HepG2 (cell line): Measurements from ENCODE around the gene B4GALT1. TPM values are rescaled to one million over a fixed set of nuclear protein-coding genes. Genes with fewer than 3 reads are reported as not detected.

ENCODE experiments used
- ATAC-seq: fragments of 200-7000 bp; cut with Tn5 transposase; 3 replicates; pipeline ENCODE4 v1.9.1; 2020; ENCODE audit warnings: mild to moderate bottlenecking, moderate library complexity
- BruUV-seq: library from RNA; stranded (reverse); fragments of 400-500 nt; replicated peaks from 2 replicates; lab custom pipeline; 2021; lab: Mats Ljungman, UMichigan
- CTCF ChIA-PET: fragments of 300-600 bp; formaldehyde crosslinking; extraction: SDS; loops from one replicate; lab custom pipeline; 2021; ENCODE audit warnings: low total read pairs, inconsistent platforms, low intra/inter-chr PET ratio; lab: Yijun Ruan, JAX
- POLR2A ChIA-PET: fragments of 350-600 bp; sonication (Branson Sonifier 250); formaldehyde crosslinking; loops from one replicate; lab custom pipeline; 2020; ENCODE audit warnings: antibody characterized with exemption, inconsistent platforms; lab: Yijun Ruan, JAX
- DNase-seq: peaks from one replicate; pipeline ENCODE4 v3.0.0-alpha.2; 2015; ENCODE audit warnings: low spot score
- FAIRE-seq: peaks from 3 replicates; lab custom pipeline; 2011; peaks lifted over from hg19 to GRCh38; lab: Jason Lieb, UNC
- H2AFZ ChIP-seq: one replicate; pipeline ENCODE4 v1.6.1; 2011; ENCODE audit warnings: low read length, inconsistent platforms
- H3K27ac ChIP-seq: fragments of 300-600 bp; 3 replicates; pipeline ENCODE4 v1.8.0; 2011; ENCODE audit warnings: mixed run types, mild to moderate bottlenecking, mixed read lengths, low read length, inconsistent platforms; ENCODE audit not compliant: insufficient read depth; ENCODE audit errors: extremely low read length
- H3K27me3 ChIP-seq, 2 experiments: fragments of 200-600 bp in 1 of 2; 2 replicates in 1 of 2; 3 replicates in 1 of 2; pipeline versions ENCODE4 v1.6.0 to v1.8.0; 2011; ENCODE audit warnings: low read length in 2 of 2, mild to moderate bottlenecking in 2 of 2, moderate library complexity in 2 of 2, inconsistent platforms in 1 of 2; ENCODE audit not compliant: insufficient read depth in 2 of 2, control insufficient read depth in 1 of 2
- H3K36me3 ChIP-seq, 2 experiments: fragments of 200-600 bp in 1 of 2; replicated peaks in 1 of 2; 2 replicates in 1 of 2; 3 replicates in 1 of 2; pipeline versions ENCODE4 v1.5.1 to v1.8.0; 2011; ENCODE audit warnings: low read length in 2 of 2, inconsistent platforms in 1 of 2; ENCODE audit not compliant: insufficient read depth in 2 of 2, control insufficient read depth in 1 of 2
- H3K4me1 ChIP-seq: 2 replicates; pipeline ENCODE4 v1.5.1; 2012; ENCODE audit warnings: low read length, inconsistent platforms; ENCODE audit not compliant: insufficient read depth
- H3K4me2 ChIP-seq: 2 replicates; pipeline ENCODE4 v1.6.0; 2011; ENCODE audit warnings: low read depth, low read length, inconsistent platforms
- H3K4me3 ChIP-seq, 3 experiments: fragments of 200-600 bp in 1 of 3; sonication (generic), shearing (Covaris generic) in 1 of 3; replicated peaks in 1 of 3; 2 replicates each; pipeline ENCODE4 v1.5.1; 2011 to 2016; ENCODE audit warnings: low read length in 3 of 3, inconsistent platforms in 2 of 3, low read depth in 2 of 3, mild to moderate bottlenecking in 2 of 3, control low read depth in 1 of 3, mixed read lengths in 1 of 3; ENCODE audit not compliant: insufficient read depth in 1 of 3
- H3K79me2 ChIP-seq: one replicate; pipeline ENCODE4 v1.6.1; 2011; ENCODE audit warnings: low read length, inconsistent platforms; ENCODE audit not compliant: insufficient read depth
- H3K9ac ChIP-seq: 2 replicates; pipeline ENCODE4 v1.6.0; 2011; ENCODE audit warnings: mild to moderate bottlenecking, low read depth, low read length, inconsistent platforms; ENCODE audit not compliant: insufficient read depth
- H3K9me3 ChIP-seq: 2 replicates; pipeline ENCODE4 v1.5.1; 2012; ENCODE audit warnings: mild to moderate bottlenecking, low read length
- H4K20me1 ChIP-seq: 2 replicates; pipeline ENCODE4 v1.6.0; 2011; ENCODE audit warnings: inconsistent platforms, mild to moderate bottlenecking, low read length, moderate library complexity; ENCODE audit not compliant: insufficient read depth
- GFI1 ChIP-seq: sonication (generic); formaldehyde crosslinking; IDR thresholded peaks from 2 replicates; pipeline ENCODE4 v1.5.0; 2020; ENCODE audit warnings: missing genetic modification reagents, mild to moderate bottlenecking, borderline replicate concordance
- GPN1 ChIP-seq: sonication (generic); formaldehyde crosslinking; IDR thresholded peaks from 2 replicates; pipeline ENCODE4 v1.5.1; 2020; ENCODE audit warnings: missing genetic modification reagents, borderline replicate concordance
- RFX5 ChIP-seq: IDR thresholded peaks from 2 replicates; pipeline ENCODE4 v1.6.1; 2011; ENCODE audit warnings: low read depth, low read length, improper control_type of control experiment
- RNF2 ChIP-seq: fragments of 450-650 bp; conservative IDR thresholded peaks from 2 replicates; pipeline ENCODE4 v1.6.1; 2016; ENCODE audit warnings: low read depth
- SOX6 ChIP-seq, 2 experiments: fragments of 450-650 bp in 1 of 2; sonication (generic) in 1 of 2; formaldehyde crosslinking in 1 of 2; IDR thresholded peaks; 2 replicates each; pipeline versions ENCODE4 v1.4.0 to v1.6.1; 2017 to 2020; ENCODE audit warnings: antibody characterized with exemption in 1 of 2, mild to moderate bottlenecking in 1 of 2, missing genetic modification reagents in 1 of 2
- TAF1 ChIP-seq: sonication (generic); formaldehyde crosslinking; IDR thresholded peaks from 2 replicates; pipeline ENCODE4 v1.4.0; 2020; ENCODE audit warnings: missing genetic modification reagents
- U2AF2 ChIP-seq: fragments of 200-400 bp; formaldehyde crosslinking; IDR thresholded peaks from 2 replicates; pipeline ENCODE4 v1.6.1; 2017; ENCODE audit warnings: low read depth, mild to moderate bottlenecking, low read length
- ZMYM4 ChIP-seq: sonication (generic); formaldehyde crosslinking; IDR thresholded peaks from 2 replicates; pipeline ENCODE4 v1.8.1; 2023; ENCODE audit warnings: mild to moderate bottlenecking, missing genetic modification reagents
- ZNF136 ChIP-seq: sonication (generic); formaldehyde crosslinking; IDR thresholded peaks from 2 replicates; pipeline ENCODE4 v1.8.1; 2022; ENCODE audit warnings: low read depth, mild to moderate bottlenecking, moderate library complexity, missing genetic modification reagents
- ZNF180 ChIP-seq: sonication (generic); formaldehyde crosslinking; IDR thresholded peaks from 2 replicates; pipeline ENCODE4 v1.4.0; 2020; ENCODE audit warnings: low read depth, missing genetic modification reagents, borderline replicate concordance
- ZNF263 ChIP-seq: sonication (generic); formaldehyde crosslinking; IDR thresholded peaks from 2 replicates; pipeline ENCODE4 v1.4.0; 2020; ENCODE audit warnings: missing genetic modification reagents
- ZNF274 ChIP-seq: sonication (generic); formaldehyde crosslinking; IDR thresholded peaks from 2 replicates; pipeline ENCODE4 v1.5.1; 2020; ENCODE audit warnings: mild to moderate bottlenecking, missing genetic modification reagents
- ZNF383 ChIP-seq: sonication (generic); formaldehyde crosslinking; IDR thresholded peaks from 2 replicates; pipeline ENCODE4 v1.4.0; 2020; ENCODE audit warnings: missing genetic modification reagents, mild to moderate bottlenecking, borderline replicate concordance
- ZNF713 ChIP-seq: sonication (generic); formaldehyde crosslinking; IDR thresholded peaks from 2 replicates; pipeline ENCODE4 v1.4.0; 2020; ENCODE audit warnings: mild to moderate bottlenecking, missing genetic modification reagents
- ZNF724P ChIP-seq: sonication (generic); formaldehyde crosslinking; IDR thresholded peaks from 2 replicates; pipeline ENCODE4 v1.8.0; 2022; ENCODE audit warnings: missing genetic modification reagents, borderline replicate concordance
- ZNF766 ChIP-seq: sonication (generic); formaldehyde crosslinking; IDR thresholded peaks from 2 replicates; pipeline ENCODE4 v1.5.0; 2020; ENCODE audit warnings: missing genetic modification reagents, borderline replicate concordance
- WGBS: methylation state at CpG from one replicate; pipeline ENCODE4 v1.1.6; 2017; ENCODE audit warnings: low lambda C conversion rate; 5-methylcytosine and 5-hydroxymethylcytosine counted together
- in situ Hi-C: cut with HindIII; loops from 2 replicates; pipeline ENCODE4 v1.10.0; 2017; ENCODE audit warnings: low pct_unique_long_range_greater_than_20kb; ENCODE audit not compliant: extremely low pct_ligation_motif_present
- intact Hi-C: fragments of 100-400 bp; cut with micrococcal nuclease; formaldehyde crosslinking; loops from one replicate; pipeline ENCODE4 v1.10.0; 2022; ENCODE audit not compliant: unreplicated experiment
- polyA plus RNA-seq, 8 experiments: library from polyadenylated mRNA; depleted of rRNA in 3 of 8; stranded (reverse) in 7 of 8; unstranded in 1 of 8; fragments of >200 nt; fragmentation: Illumina TruSeq in 4 of 8; extraction: Trizol in 4 of 8; gene quantifications; 2 replicates each; pipeline versions ENCODE4 v1.2.1 to v1.2.3, GENCODE V29; 2011 to 2016; ENCODE audit warnings: low read depth in 4 of 8, missing spikeins in 1 of 8, mixed read lengths in 1 of 8; ENCODE audit not compliant: insufficient read depth in 1 of 8
- total RNA-seq, 5 experiments: library from RNA; depleted of rRNA; stranded (reverse); fragments of >200 nt; fragmentation: Illumina TruSeq; extraction: Trizol; gene quantifications; 2 replicates each; pipeline ENCODE4 v1.2.3, GENCODE V29; 2016; ENCODE audit warnings: low read depth in 1 of 5
- TF ChIP-seq, protein P1 (sequence below): sonication (generic); formaldehyde crosslinking; IDR thresholded peaks from 2 replicates; pipeline ENCODE4 v1.4.0; 2020; ENCODE audit warnings: missing genetic modification reagents
- TF ChIP-seq, protein P2 (sequence below): sonication (generic); formaldehyde crosslinking; IDR thresholded peaks from 2 replicates; pipeline ENCODE4 v1.5.1; 2020; ENCODE audit warnings: mild to moderate bottlenecking, missing genetic modification reagents, moderate library complexity
- TF ChIP-seq, protein P3 (sequence below): sonication (generic); formaldehyde crosslinking; IDR thresholded peaks from 2 replicates; pipeline ENCODE4 v1.5.1; 2020; ENCODE audit warnings: missing genetic modification reagents, mild to moderate bottlenecking, borderline replicate concordance

Gene B4GALT1
- total and polyA plus RNA-seq, 2 of the 13 experiments (the other 11 are each of a cell fraction or from before 2014, with no cell fraction given), result 15.7 to 33.5 TPM

DNA sequence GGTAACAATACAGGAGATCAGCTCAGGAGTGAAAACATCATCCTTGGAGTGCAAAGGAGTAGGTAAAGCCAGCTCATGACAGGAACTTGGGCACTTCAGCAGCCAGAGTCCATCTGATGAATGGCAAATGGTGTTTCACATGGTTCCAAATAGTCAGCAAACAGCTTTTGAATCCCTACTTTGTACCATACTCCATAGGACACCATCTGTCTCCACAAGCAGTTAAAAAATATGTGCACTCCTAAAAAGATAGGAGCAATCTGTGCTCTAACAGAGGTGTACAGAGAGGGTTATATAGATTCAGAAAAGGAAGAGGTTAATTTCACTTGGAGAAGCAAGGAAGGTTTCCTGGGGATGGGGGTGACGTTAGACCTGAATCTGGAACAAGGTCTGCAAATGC, 21.6 kb upstream of the B4GALT1 start:
- Histone ChIP-seq H3K4me2 (no peak overlapping the region), H4K20me1 (no peaks in the 10 kb centered on the region), H3K9me3 (no peaks in the 10 kb centered on the region), H3K4me1 (peaks cover 18% of the 10 kb centered on the region; the same call in 1 of the 2 replicates), H3K27me3 (peaks cover 4 to 42% of the 10 kb centered on the region in 2 experiments; a peak in 3 of 5 replicates), H3K79me2 (no peaks in the 10 kb centered on the region), H3K27ac (no peak overlapping the region)
- no TSS peak for BruUV-seq
- CTCF ChIA-PET, result no interaction called here
- in situ Hi-C loops, result no loop called here
- POLR2A ChIA-PET, result no interaction called here
- FAIRE-seq, result no peak
- TF ChIP-seq ZMYM4 (CRISPR knock-in tag) (no peak), ZNF274 (no peak), GFI1 (CRISPR knock-in tag) (no peak), ZNF263 (CRISPR knock-in tag) (no peak), ZNF713 (CRISPR knock-in tag) (no peak), RNF2 (no peak), GPN1 (CRISPR knock-in tag) (no peak), ZNF180 (no peak), ZNF383 (no peak), ZNF136 (no peak), ZNF766 (no peak), SOX6 (IDR thresholded peaks at IDR 0.05) (no peak), SOX6 (CRISPR knock-in tag; IDR thresholded peaks at IDR 0.05) (no peak), U2AF2 (no peak), RFX5 (no peak), ZNF724P (CRISPR knock-in tag) (no peak), TAF1 (CRISPR knock-in tag) (no peak)
- TF ChIP-seq, protein P1, sequence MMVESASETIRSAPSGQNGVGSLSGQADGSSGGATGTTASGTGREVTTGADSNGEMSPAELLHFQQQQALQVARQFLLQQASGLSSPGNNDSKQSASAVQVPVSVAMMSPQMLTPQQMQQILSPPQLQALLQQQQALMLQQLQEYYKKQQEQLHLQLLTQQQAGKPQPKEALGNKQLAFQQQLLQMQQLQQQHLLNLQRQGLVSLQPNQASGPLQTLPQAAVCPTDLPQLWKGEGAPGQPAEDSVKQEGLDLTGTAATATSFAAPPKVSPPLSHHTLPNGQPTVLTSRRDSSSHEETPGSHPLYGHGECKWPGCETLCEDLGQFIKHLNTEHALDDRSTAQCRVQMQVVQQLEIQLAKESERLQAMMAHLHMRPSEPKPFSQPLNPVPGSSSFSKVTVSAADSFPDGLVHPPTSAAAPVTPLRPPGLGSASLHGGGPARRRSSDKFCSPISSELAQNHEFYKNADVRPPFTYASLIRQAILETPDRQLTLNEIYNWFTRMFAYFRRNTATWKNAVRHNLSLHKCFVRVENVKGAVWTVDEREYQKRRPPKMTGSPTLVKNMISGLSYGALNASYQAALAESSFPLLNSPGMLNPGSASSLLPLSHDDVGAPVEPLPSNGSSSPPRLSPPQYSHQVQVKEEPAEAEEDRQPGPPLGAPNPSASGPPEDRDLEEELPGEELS (CRISPR knock-in tag), result no peak
- TF ChIP-seq, protein P2, sequence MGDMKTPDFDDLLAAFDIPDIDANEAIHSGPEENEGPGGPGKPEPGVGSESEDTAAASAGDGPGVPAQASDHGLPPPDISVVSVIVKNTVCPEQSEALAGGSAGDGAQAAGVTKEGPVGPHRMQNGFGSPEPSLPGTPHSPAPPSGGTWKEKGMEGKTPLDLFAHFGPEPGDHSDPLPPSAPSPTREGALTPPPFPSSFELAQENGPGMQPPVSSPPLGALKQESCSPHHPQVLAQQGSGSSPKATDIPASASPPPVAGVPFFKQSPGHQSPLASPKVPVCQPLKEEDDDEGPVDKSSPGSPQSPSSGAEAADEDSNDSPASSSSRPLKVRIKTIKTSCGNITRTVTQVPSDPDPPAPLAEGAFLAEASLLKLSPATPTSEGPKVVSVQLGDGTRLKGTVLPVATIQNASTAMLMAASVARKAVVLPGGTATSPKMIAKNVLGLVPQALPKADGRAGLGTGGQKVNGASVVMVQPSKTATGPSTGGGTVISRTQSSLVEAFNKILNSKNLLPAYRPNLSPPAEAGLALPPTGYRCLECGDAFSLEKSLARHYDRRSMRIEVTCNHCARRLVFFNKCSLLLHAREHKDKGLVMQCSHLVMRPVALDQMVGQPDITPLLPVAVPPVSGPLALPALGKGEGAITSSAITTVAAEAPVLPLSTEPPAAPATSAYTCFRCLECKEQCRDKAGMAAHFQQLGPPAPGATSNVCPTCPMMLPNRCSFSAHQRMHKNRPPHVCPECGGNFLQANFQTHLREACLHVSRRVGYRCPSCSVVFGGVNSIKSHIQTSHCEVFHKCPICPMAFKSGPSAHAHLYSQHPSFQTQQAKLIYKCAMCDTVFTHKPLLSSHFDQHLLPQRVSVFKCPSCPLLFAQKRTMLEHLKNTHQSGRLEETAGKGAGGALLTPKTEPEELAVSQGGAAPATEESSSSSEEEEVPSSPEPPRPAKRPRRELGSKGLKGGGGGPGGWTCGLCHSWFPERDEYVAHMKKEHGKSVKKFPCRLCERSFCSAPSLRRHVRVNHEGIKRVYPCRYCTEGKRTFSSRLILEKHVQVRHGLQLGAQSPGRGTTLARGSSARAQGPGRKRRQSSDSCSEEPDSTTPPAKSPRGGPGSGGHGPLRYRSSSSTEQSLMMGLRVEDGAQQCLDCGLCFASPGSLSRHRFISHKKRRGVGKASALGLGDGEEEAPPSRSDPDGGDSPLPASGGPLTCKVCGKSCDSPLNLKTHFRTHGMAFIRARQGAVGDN (CRISPR knock-in tag), result no peak
- TF ChIP-seq, protein P3, sequence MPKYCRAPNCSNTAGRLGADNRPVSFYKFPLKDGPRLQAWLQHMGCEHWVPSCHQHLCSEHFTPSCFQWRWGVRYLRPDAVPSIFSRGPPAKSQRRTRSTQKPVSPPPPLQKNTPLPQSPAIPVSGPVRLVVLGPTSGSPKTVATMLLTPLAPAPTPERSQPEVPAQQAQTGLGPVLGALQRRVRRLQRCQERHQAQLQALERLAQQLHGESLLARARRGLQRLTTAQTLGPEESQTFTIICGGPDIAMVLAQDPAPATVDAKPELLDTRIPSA (CRISPR knock-in tag), result no peak
- TF ChIP-seq, all 625 proteins: peak for 0
- intact Hi-C loops, result no loop called here
- Histone ChIP-seq H3K9ac (no peak overlapping the region), H3K4me3 (no peak overlapping the region), H3K36me3 (no peaks in the 10 kb centered on the region), H2AFZ (no peak overlapping the region)
- 9% methylated on average over 1 of the region's 1 CpG for WGBS
- DNase-seq (no peak), ATAC-seq (no peak)
